Measurements from ENCODE around the gene INPP5K.
A peak's percentile ranks its signal among the peaks of the same experiment; 100 is the strongest.

INPP5K gene

GRCh38 chr17:1519678-1520077 is 3.3 kb upstream of the INPP5K start:
- Histone ChIP-seq H3K9me3 (ENCODE audit: control insufficient read depth, insufficient read depth, low read length) (no peaks in the 10 kb centered on the region), H3K27me3 (ENCODE audit: control insufficient read depth, low read length) (no peaks in the 10 kb centered on the region), H3K79me2 (ENCODE audit: control insufficient read depth, low read length) (peaks cover 35% of the 10 kb centered on the region), H3K4me2 (ENCODE audit: low read length) (no peak overlapping the region), H3F3A (ENCODE audit: control insufficient read depth, insufficient read depth) (peaks cover 21% of the 10 kb centered on the region), H3K4me3 (ENCODE audit: low read length) (no peak overlapping the region), H3K9me2 (replicated peaks; ENCODE audit: control insufficient read depth, low read length) (no peaks in the 10 kb centered on the region), H4K20me1 (ENCODE audit: control insufficient read depth, insufficient read depth, low read depth, low read length) (no peaks in the 10 kb centered on the region), H3K4me1 (ENCODE audit: control insufficient read depth, low read length) (peaks cover 16% of the 10 kb centered on the region), H3K27ac (ENCODE audit: low read depth, low read length) (no peak overlapping the region), H3K36me3 (ENCODE audit: control insufficient read depth, low read length) (peaks cover 30% of the 10 kb centered on the region)
- TF ChIP-seq CTCF (IDR thresholded peaks at IDR 0.05; ENCODE audit: low read depth, low read length, poor library complexity, severe bottlenecking) (no peak), EZH2phosphoT487 (IDR thresholded peaks at IDR 0.05; ENCODE audit: borderline replicate concordance, low read length) (no peak)

GRCh38 chr17:1518410-1518809 is 2.0 kb upstream of the INPP5K start:
- Histone ChIP-seq H3K27ac (ENCODE audit: low read depth, low read length) (no peak overlapping the region), H3K4me1 (ENCODE audit: control insufficient read depth, low read length) (peaks cover 16% of the 10 kb centered on the region), H3K79me2 (ENCODE audit: control insufficient read depth, low read length) (peaks cover 39% of the 10 kb centered on the region), H3K9me2 (replicated peaks; ENCODE audit: control insufficient read depth, low read length) (no peaks in the 10 kb centered on the region), H3K4me3 (ENCODE audit: low read length) (no peak overlapping the region), H3K27me3 (ENCODE audit: control insufficient read depth, low read length) (no peaks in the 10 kb centered on the region), H3K36me3 (ENCODE audit: control insufficient read depth, low read length) (peaks cover 33% of the 10 kb centered on the region), H3K4me2 (ENCODE audit: low read length) (peak overlapping the region; percentile 64; the same call in 1 of the 2 replicates), H3K9me3 (ENCODE audit: control insufficient read depth, insufficient read depth, low read length) (no peaks in the 10 kb centered on the region), H4K20me1 (ENCODE audit: control insufficient read depth, insufficient read depth, low read depth, low read length) (no peaks in the 10 kb centered on the region), H3F3A (ENCODE audit: control insufficient read depth, insufficient read depth) (peaks cover 21% of the 10 kb centered on the region)
- no peak for TF ChIP-seq EZH2phosphoT487 (IDR thresholded peaks at IDR 0.05; ENCODE audit: borderline replicate concordance, low read length)
- no peak for TF ChIP-seq CTCF (IDR thresholded peaks at IDR 0.05; ENCODE audit: low read depth, low read length, poor library complexity, severe bottlenecking)

- H3K9me2 ChIP-seq (replicated peaks; ENCODE audit: control insufficient read depth, low read length): no peaks in the 10 kb centered on the region
- H3F3A ChIP-seq (ENCODE audit: control insufficient read depth, insufficient read depth): peaks cover 19% of the 10 kb centered on the region
- peak overlapping the region; percentile 96 for H3K4me2 ChIP-seq (ENCODE audit: low read length)
- no peaks in the 10 kb centered on the region for H3K9me3 ChIP-seq (ENCODE audit: control insufficient read depth, insufficient read depth, low read length)
- H3K27ac ChIP-seq (ENCODE audit: low read depth, low read length): peak overlapping the region; percentile 10
- H3K4me3 ChIP-seq (ENCODE audit: low read length): peak overlapping the region; percentile 89
- no peaks in the 10 kb centered on the region for H3K27me3 ChIP-seq (ENCODE audit: control insufficient read depth, low read length)
- no peaks in the 10 kb centered on the region for H4K20me1 ChIP-seq (ENCODE audit: control insufficient read depth, insufficient read depth, low read depth, low read length)
- peaks cover 22% of the 10 kb centered on the region for H3K36me3 ChIP-seq (ENCODE audit: control insufficient read depth, low read length)
- peaks cover 16% of the 10 kb centered on the region for H3K4me1 ChIP-seq (ENCODE audit: control insufficient read depth, low read length)
- peaks cover 39% of the 10 kb centered on the region for H3K79me2 ChIP-seq (ENCODE audit: control insufficient read depth, low read length)
- peak; percentile 72 for TF ChIP-seq CTCF (IDR thresholded peaks at IDR 0.05; ENCODE audit: low read depth, low read length, poor library complexity, severe bottlenecking)
- no peak for TF ChIP-seq EZH2phosphoT487 (IDR thresholded peaks at IDR 0.05; ENCODE audit: borderline replicate concordance, low read length)
Measured at GRCh38 chr17:1515640-1516387, 598 bp downstream of the INPP5K start.

All from DOHH2 (cell line).